Nephron progenitor cell (in vitro differentiated cells): ENCODE results near the gene VOPP1.

Experiments used
- DNase-seq: peaks from one replicate; pipeline ENCODE4 v3.0.0; 2021
- H3K27ac Mint-ChIP-seq: 2 replicates; pipeline ENCODE4 v1.8.0; 2021; ENCODE audit warnings: mild to moderate bottlenecking, moderate library complexity, mixed read lengths
- H3K27me3 Mint-ChIP-seq: 2 replicates; pipeline ENCODE4 v1.8.0; 2021; ENCODE audit warnings: mild to moderate bottlenecking, low read depth, mixed read lengths; ENCODE audit not compliant: poor library complexity
- H3K36me3 Mint-ChIP-seq: 2 replicates; pipeline ENCODE4 v1.8.0; 2021; ENCODE audit warnings: low read depth, mixed read lengths
- H3K4me1 Mint-ChIP-seq: 2 replicates; pipeline ENCODE4 v1.8.0; 2021; ENCODE audit warnings: mixed read lengths
- H3K4me3 Mint-ChIP-seq: 2 replicates; pipeline ENCODE4 v1.8.0; 2021; ENCODE audit warnings: mild to moderate bottlenecking, moderate library complexity, mixed read lengths
- H3K9me3 Mint-ChIP-seq: 2 replicates; pipeline ENCODE4 v1.8.0; 2021; ENCODE audit warnings: mild to moderate bottlenecking, moderate library complexity, mixed read lengths
- TF ChIP-seq, protein P1 (sequence below): fragments of 200-600 bp; sonication (generic); IDR thresholded peaks from 2 replicates; pipeline ENCODE4 v1.5.0; 2021; ENCODE audit warnings: antibody characterized with exemption

VOPP1 gene

DNA sequence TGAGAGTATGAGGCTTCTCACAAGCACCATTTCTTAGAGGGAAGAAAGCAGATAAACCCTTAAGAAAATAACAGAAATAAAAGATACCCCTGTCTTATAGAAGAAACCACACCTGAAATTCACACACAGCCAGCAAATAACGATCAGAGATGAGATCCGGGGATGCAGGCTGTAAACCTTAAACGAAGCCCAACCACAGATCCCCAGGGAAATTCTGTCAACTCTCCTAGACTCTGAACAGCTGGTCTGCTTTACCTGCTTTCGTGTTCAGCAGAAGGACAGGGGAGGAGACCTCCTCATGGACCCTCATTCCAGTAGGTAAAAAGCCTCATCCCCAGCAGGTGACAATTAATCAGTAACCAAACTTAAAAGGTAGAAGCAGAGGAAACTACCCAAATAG is 45.0 kb downstream of the VOPP1 start:
- H3K27me3 Mint-ChIP-seq, result no peaks in the 10 kb centered on the region
- H3K4me3 Mint-ChIP-seq, result no peak overlapping the region
- no peak overlapping the region for H3K27ac Mint-ChIP-seq

DNA sequence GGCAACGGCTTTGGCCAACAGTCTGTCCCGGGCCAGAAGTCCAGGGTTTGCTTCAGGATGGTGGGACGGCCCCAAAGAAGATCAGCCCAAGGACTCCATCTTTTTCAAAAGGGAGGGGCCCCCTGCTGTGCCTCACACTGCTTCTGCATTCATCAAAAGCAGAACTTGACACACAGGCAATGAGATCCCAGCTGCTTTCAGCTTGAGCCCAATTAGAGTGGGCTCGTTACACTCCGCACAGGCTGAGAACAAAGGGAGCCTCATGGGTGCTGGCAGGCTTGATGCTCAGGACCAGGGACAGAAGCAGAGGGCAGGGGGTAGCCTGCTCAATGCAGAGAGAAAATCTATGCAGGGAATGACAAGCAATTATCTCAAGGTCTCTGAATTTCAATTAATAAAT is 45.5 kb downstream of the VOPP1 start:
- TF ChIP-seq, protein P1, sequence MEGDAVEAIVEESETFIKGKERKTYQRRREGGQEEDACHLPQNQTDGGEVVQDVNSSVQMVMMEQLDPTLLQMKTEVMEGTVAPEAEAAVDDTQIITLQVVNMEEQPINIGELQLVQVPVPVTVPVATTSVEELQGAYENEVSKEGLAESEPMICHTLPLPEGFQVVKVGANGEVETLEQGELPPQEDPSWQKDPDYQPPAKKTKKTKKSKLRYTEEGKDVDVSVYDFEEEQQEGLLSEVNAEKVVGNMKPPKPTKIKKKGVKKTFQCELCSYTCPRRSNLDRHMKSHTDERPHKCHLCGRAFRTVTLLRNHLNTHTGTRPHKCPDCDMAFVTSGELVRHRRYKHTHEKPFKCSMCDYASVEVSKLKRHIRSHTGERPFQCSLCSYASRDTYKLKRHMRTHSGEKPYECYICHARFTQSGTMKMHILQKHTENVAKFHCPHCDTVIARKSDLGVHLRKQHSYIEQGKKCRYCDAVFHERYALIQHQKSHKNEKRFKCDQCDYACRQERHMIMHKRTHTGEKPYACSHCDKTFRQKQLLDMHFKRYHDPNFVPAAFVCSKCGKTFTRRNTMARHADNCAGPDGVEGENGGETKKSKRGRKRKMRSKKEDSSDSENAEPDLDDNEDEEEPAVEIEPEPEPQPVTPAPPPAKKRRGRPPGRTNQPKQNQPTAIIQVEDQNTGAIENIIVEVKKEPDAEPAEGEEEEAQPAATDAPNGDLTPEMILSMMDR, result no peak
- no peak overlapping the region for H3K27ac Mint-ChIP-seq
- no peak overlapping the region for H3K4me3 Mint-ChIP-seq
- DNase-seq, result peak; percentile 29
- peaks cover 7% of the 10 kb centered on the region for H3K36me3 Mint-ChIP-seq
- H3K9me3 Mint-ChIP-seq, result no peaks in the 10 kb centered on the region
- H3K27me3 Mint-ChIP-seq, result no peaks in the 10 kb centered on the region
- H3K4me1 Mint-ChIP-seq, result peaks cover 16% of the 10 kb centered on the region

More for the DNA sequence above, 45.0 kb downstream of the VOPP1 start:
- peaks cover 7% of the 10 kb centered on the region for H3K36me3 Mint-ChIP-seq
- TF ChIP-seq, protein P1, result no peak
- H3K9me3 Mint-ChIP-seq, result no peaks in the 10 kb centered on the region
- no peak for DNase-seq
- H3K4me1 Mint-ChIP-seq, result peaks cover 14% of the 10 kb centered on the region

DNA sequence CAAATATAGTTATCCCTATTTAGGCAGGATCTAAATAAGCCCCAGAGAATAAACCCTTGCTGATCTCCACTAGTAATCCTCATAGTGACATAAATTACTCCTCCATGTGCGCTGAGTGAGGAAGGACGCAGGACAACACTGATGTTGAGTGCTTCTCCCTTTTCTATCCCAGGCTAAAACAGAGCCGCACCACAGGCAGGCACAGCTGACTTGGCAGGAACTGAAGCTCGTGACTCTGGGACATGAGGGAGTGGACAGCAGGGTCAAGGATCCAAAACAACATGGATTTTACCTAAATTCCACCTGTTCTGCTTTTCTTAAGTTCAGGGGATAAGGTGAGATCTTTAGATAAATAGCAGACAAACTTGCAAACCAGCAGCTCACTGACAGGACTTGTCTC is 46.0 kb downstream of the VOPP1 start:
- H3K27me3 Mint-ChIP-seq, result no peaks in the 10 kb centered on the region
- no peak overlapping the region for H3K4me3 Mint-ChIP-seq
- no peak for DNase-seq
- H3K4me1 Mint-ChIP-seq, result peaks cover 21% of the 10 kb centered on the region
- TF ChIP-seq, protein P1, result no peak
- peak overlapping the region; percentile 29 for H3K27ac Mint-ChIP-seq
- peaks cover 7% of the 10 kb centered on the region for H3K36me3 Mint-ChIP-seq
- no peaks in the 10 kb centered on the region for H3K9me3 Mint-ChIP-seq

DNA sequence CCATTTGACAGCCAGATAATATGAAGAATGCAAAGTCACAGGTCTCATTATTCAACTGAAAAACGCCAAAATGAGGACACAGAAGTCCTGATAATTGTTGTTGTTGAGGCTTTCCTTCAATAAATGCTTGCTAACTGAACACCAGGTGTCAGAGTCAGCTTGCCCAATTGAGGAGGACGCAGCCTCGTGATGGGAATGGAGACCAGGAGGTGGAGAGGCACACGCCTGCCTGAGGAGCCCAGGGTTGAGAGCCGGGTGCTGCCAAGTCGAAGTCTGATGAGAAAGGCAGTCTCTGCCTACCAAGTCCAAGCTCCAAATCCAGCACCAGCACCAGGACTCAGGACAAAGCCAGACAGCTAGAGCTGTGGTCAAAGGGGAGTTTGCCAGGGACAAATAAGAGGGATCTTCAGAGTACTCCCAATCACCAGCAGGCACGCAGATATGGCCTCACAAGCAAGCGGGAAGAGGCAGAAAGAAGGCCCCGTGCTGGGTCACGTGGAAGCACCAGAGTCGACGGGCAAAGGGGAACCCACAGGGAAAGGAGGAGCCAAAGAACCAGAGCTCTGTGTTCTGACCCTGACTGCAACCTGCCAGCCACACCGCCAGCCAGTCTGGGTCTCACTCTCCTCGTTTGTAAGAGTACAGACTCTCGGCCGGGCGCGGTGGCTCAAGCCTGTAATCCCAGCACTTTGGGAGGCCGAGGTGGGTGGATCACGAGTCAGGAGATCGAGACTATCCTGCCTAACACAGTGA is 47.6 kb downstream of the VOPP1 start:
- Mint-ChIP-seq H3K27me3 (no peaks in the 10 kb centered on the region), H3K9me3 (no peaks in the 10 kb centered on the region), H3K36me3 (no peaks in the 10 kb centered on the region), H3K27ac (no peak overlapping the region), H3K4me3 (no peak overlapping the region), H3K4me1 (peaks cover 22% of the 10 kb centered on the region)
- no peak for DNase-seq
- TF ChIP-seq, protein P1, result no peak

DNA sequence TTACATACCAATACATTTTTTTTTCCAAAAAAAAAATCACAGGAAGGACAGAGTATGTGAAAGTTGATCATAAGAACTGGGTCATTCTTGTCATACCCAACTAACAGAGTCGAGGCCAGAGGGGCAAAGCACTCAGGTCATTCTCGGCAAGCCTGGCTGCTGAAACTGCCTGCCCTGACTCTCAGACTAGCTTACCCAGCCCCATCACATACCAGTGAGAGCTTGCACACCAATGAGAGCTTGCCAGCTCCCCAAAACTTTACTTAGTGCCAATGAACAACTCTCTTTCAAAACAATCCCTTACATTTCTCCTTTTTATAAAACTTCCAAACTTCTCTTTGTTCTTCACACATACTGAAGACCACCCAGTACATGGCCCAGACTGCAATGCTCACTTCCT is 48.9 kb downstream of the VOPP1 start:
- TF ChIP-seq, protein P1, result no peak
- H3K27me3 Mint-ChIP-seq, result no peaks in the 10 kb centered on the region
- H3K9me3 Mint-ChIP-seq, result no peaks in the 10 kb centered on the region
- H3K36me3 Mint-ChIP-seq, result peaks cover 6% of the 10 kb centered on the region
- H3K4me1 Mint-ChIP-seq, result peaks cover 22% of the 10 kb centered on the region
- H3K27ac Mint-ChIP-seq, result no peak overlapping the region
- no peak for DNase-seq
- H3K4me3 Mint-ChIP-seq, result no peak overlapping the region
